Stimulated activated CD4-positive, alpha-beta T cell treated with anti-CD3 and anti-CD28 coated beads, Interleukin-12 subunit alpha, Interleukin-12 subunit beta, amount 100 ng/mL, for 4 hours (primary cell): Measurements from ENCODE around the gene METAP2.

Experiments used
- DNase-seq: peaks from one replicate; pipeline ENCODE4 v3.0.0-alpha.2; 2020

Gene METAP2

DNA sequence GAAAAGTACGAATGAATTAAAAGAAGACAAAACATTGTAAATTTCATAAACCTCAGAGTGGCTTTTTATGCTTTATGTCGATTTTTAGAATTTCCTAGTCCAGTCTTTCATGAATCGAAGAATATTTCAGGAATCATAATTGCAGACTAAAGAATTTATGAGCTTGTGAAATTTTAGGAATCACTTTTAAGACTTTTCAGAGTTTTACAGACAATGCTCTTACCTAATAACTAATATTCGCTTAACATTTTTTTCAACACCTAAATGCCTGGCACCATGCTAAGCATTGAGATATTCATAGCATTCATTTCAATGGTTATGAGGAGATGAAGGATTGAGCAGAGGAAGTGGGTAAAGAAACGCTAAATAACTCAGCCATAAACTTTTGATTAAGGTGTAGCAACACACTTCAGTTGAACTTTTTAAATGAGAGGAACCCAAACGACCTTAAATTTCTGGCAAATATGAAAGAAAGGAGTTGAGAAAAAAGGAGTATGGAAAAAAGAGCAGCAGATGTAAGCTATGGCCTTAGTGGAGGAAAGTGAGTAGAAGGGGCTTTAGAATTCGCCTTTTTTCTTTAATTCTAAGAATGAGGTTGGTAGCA, 78.1 kb downstream of the METAP2 start:
- no peak for DNase-seq

DNA sequence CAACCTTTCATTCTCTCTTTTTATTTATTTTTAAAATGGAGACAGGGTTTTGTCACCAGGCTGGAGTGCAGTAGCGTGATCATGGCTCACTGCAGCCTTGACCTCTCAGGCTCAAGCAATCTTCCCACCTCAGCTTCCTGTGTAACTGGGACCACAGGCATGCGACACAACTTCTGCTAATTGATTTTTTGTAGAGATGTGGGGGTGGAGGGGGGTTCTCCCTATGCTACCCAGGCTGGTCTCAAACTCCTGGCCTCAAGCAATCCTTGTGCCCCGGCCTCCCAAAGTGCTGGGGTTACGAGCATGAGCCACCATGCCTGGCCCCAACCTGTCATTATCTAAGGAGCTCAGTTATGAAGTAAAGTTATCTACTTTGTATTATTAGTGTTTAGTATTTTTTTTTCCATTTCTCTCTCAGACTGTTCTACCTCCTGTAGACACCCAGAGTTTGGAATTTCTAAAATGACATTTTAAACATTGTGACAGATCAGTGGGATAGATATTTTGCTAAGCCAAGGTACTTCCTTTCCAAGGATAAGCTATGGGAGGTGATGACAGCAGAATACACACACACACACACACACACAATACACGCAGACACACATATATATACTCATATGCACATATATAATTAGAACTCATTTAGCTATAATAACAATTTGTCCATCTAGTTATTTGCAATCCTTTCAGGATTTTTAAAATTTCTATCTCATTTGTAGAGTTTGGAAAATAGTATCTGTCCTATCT, 79.4 kb downstream of the METAP2 start:
- DNase-seq = no peak

DNA sequence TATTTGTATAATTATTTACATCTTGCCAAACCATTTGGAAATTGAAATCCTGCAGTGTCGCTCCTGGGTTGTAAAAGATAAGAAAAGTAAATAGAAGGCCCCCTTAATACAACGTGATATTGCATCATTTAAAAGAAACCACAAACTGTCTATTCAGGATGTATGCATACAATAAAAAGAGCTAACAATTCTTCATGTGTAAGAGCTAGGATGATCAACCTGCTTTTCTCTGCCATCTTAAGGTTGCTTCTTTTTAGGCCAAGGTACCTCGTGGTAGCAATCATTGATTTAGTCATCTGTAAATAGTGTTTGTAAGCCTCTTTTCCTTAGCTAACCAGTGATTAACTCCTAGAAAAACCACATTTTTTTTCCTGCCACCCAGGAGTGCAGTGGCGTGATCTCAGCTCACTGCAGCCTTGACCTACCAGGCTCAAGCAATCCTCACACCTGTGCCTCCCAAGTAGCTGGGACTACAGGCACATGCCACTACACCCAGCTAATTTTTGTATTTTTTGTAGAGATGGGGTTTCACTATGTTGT, 80.7 kb downstream of the METAP2 start:
- DNase-seq = no peak

DNA sequence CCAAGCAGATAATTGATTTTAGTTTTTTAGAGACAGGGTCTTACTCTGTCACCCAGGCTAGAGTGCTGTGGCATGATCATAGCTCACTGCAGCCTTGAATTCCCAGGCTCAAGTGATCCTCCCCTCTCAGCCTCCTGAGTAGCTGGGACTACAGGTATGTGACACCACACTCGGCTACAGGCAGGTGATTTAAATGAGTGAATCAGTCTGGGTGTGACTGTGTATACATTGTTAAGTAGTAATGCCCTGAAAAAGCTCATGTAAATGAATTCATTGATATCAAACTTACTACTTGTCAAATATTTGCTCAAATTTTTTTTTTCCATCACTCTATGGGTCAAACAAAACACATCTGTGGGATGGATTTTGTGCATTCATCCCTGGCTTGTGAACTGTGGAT, 83.7 kb downstream of the METAP2 start:
- DNase-seq = no peak
